Neural progenitor cell (in vitro differentiated cells): ENCODE measurements around the gene DNAH10. TPM values are rescaled to one million over a fixed set of nuclear protein-coding genes. Genes with fewer than 3 reads are reported as not detected.

Experiments
- DNase-seq: peaks from one replicate; pipeline ENCODE4 v3.0.0-alpha.2; 2016; ENCODE audit warnings: low spot score
- H2AFZ ChIP-seq: fragments of 200-600 bp; sonication (generic); replicated peaks from 2 replicates; pipeline ENCODE4 v1.6.1; 2016; ENCODE audit warnings: antibody characterized with exemption
- H3F3A ChIP-seq: fragments of 200-600 bp; sonication (generic); 2 replicates; pipeline ENCODE4 v1.6.1; 2016; ENCODE audit warnings: antibody characterized with exemption, low read depth
- H3K27ac ChIP-seq: fragments of 200-600 bp; sonication (generic); 2 replicates; pipeline ENCODE4 v1.5.1; 2016; ENCODE audit warnings: mild to moderate bottlenecking
- H3K27me3 ChIP-seq: fragments of 200-600 bp; sonication (generic); 2 replicates; pipeline ENCODE4 v1.6.1; 2016; ENCODE audit warnings: mild to moderate bottlenecking, moderate library complexity
- H3K36me3 ChIP-seq: fragments of 200-600 bp; sonication (generic); 2 replicates; pipeline ENCODE4 v1.5.1; 2016
- H3K4me1 ChIP-seq: fragments of 200-600 bp; sonication (generic); 2 replicates; pipeline ENCODE4 v1.6.1; 2016; ENCODE audit warnings: mixed run types
- H3K4me2 ChIP-seq: fragments of 200-600 bp; sonication (generic); 2 replicates; pipeline ENCODE4 v1.6.1; 2016
- H3K4me3 ChIP-seq: fragments of 200-600 bp; sonication (generic); 2 replicates; pipeline ENCODE4 v1.5.1; 2016
- H3K79me2 ChIP-seq: fragments of 200-600 bp; sonication (generic); 2 replicates; pipeline ENCODE4 v1.6.1; 2016; ENCODE audit warnings: low read depth
- H3K9ac ChIP-seq: fragments of 200-600 bp; sonication (generic); 2 replicates; pipeline ENCODE4 v1.6.1; 2016
- H3K9me3 ChIP-seq: fragments of 200-600 bp; sonication (generic); 2 replicates; pipeline ENCODE4 v1.5.1; 2016; ENCODE audit warnings: low read depth
- H4K20me1 ChIP-seq: fragments of 200-600 bp; sonication (generic); 2 replicates; pipeline ENCODE4 v1.6.1; 2016; ENCODE audit warnings: low read depth
- H3K27ac Mint-ChIP-seq: 3 replicates; pipeline ENCODE4 v1.8.0; 2021; ENCODE audit warnings: mixed read lengths
- H3K27me3 Mint-ChIP-seq: 2 replicates; pipeline ENCODE4 v1.8.0; 2022; ENCODE audit warnings: low read depth, mild to moderate bottlenecking, inconsistent platforms, moderate library complexity, mixed read lengths; ENCODE audit not compliant: insufficient read depth
- H3K36me3 Mint-ChIP-seq: 3 replicates; pipeline ENCODE4 v1.8.0; 2021; ENCODE audit warnings: mixed read lengths
- H3K4me1 Mint-ChIP-seq: 3 replicates; pipeline ENCODE4 v1.8.0; 2021; ENCODE audit warnings: mixed read lengths
- H3K4me3 Mint-ChIP-seq: 3 replicates; pipeline ENCODE4 v1.8.0; 2021; ENCODE audit warnings: mild to moderate bottlenecking, moderate library complexity, mixed read lengths
- H3K9me3 Mint-ChIP-seq: 3 replicates; pipeline ENCODE4 v1.8.0; 2020; ENCODE audit warnings: mixed read lengths
- CTCF ChIP-seq: fragments of 200-600 bp; sonication (generic); IDR thresholded peaks from 2 replicates; pipeline ENCODE4 v1.5.1; 2017; ENCODE audit warnings: antibody characterized with exemption, mild to moderate bottlenecking
- EZH2 ChIP-seq: fragments of 200-600 bp; sonication (generic); IDR thresholded peaks from 2 replicates; pipeline ENCODE4 v1.6.1; 2017; ENCODE audit warnings: antibody characterized with exemption, mild to moderate bottlenecking, moderate library complexity
- EZH2phosphoT487 ChIP-seq: fragments of 200-600 bp; sonication (generic); IDR thresholded peaks from 2 replicates; pipeline ENCODE4 v1.6.1; 2017; ENCODE audit warnings: antibody characterized with exemption
- total RNA-seq: library from RNA; depleted of rRNA; stranded (reverse); fragments of >200 nt; gene quantifications from 2 replicates; pipeline ENCODE4 v1.2.3, GENCODE V29; 2015; ENCODE audit warnings: low replicate concordance

The DNAH10 gene
- total RNA-seq, 1 donor from 2014 or later: 0.26 TPM

DNA sequence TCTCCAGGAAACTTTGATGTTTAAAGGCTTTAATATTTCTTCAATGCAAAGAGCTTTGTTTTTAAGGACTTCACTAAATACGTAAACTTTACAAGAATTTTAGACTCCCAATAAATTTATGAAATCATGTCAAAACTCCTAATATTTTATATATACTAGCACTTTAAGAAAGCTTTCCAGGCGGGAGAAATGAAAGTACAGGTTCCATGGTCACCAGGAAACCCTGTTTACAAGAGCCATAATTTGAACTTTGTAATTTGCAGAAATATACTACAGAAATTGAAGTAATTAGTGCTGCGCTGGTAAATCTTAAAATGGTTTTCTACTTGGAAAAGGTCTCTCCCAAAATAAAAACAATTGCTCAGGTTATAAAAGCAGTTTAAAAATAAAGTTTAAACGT, 201.7 kb downstream of the DNAH10 start:
- Mint-ChIP-seq H3K27ac (no peak overlapping the region), H3K9me3 (no peaks in the 10 kb centered on the region), H3K36me3 (peaks cover 2% of the 10 kb centered on the region), H3K4me3 (no peak overlapping the region), H3K4me1 (peaks cover 11% of the 10 kb centered on the region), H3K27me3 (no peaks in the 10 kb centered on the region)
- Histone ChIP-seq H3K4me2 (no peak overlapping the region), H3K27ac (no peak overlapping the region), H3K79me2 (no peaks in the 10 kb centered on the region), H3F3A (peaks cover 5% of the 10 kb centered on the region), H3K27me3 (peaks cover 100% of the 10 kb centered on the region), H4K20me1 (peaks cover 90% of the 10 kb centered on the region), H3K9ac (no peak overlapping the region), H3K4me3 (no peak overlapping the region), H3K4me1 (peaks cover 4% of the 10 kb centered on the region), H3K9me3 (no peaks in the 10 kb centered on the region), H3K36me3 (no peaks in the 10 kb centered on the region), H2AFZ (no peak overlapping the region)
- TF ChIP-seq EZH2phosphoT487: no peak
- TF ChIP-seq CTCF: no peak
- TF ChIP-seq EZH2: no peak
- DNase-seq: no peak

GRCh38 chr12:123965382-123965781, 203.3 kb downstream of the DNAH10 start:
- no peaks in the 10 kb centered on the region for H3K79me2 ChIP-seq
- peaks cover 17% of the 10 kb centered on the region for H3K4me1 Mint-ChIP-seq
- no peak overlapping the region for H3K4me3 ChIP-seq

DNA sequence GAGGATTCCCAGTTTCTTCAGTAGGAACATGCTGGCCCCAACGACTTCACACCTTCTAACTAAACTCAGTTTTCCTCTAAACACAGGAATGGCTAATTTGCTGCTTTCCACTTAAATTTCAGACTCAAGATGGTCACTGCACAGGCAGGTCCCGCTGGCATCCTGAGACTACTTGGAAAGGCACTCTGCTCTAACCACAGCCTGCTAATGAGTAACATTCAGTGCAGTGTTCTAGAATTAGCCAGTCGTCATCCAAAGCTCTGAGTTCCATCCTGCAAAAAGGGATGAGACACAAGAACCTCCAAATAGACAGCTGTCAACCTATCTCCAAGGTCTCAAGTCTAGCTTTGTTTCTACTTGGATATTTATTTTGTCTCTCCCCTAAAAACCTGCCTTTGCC, 204.5 kb downstream of the DNAH10 start:
- TF ChIP-seq CTCF: no peak
- Histone ChIP-seq H3K4me3 (no peak overlapping the region), H3K27ac (no peak overlapping the region), H4K20me1 (peaks cover 99% of the 10 kb centered on the region), H3K9me3 (no peaks in the 10 kb centered on the region), H2AFZ (no peak overlapping the region), H3K9ac (no peak overlapping the region), H3K4me2 (no peak overlapping the region), H3F3A (peaks cover 18% of the 10 kb centered on the region), H3K4me1 (peaks cover 12% of the 10 kb centered on the region), H3K36me3 (no peaks in the 10 kb centered on the region), H3K79me2 (peaks cover 8% of the 10 kb centered on the region), H3K27me3 (peaks cover 100% of the 10 kb centered on the region)
- Mint-ChIP-seq H3K27ac (no peak overlapping the region), H3K4me3 (no peak overlapping the region), H3K36me3 (peaks cover 2% of the 10 kb centered on the region), H3K27me3 (no peaks in the 10 kb centered on the region), H3K4me1 (peaks cover 23% of the 10 kb centered on the region), H3K9me3 (no peaks in the 10 kb centered on the region)
- no peak for DNase-seq

More at GRCh38 chr12:123965382-123965781, 203.3 kb downstream of the DNAH10 start:
- Histone ChIP-seq H3K9me3 (no peaks in the 10 kb centered on the region), H3F3A (peaks cover 5% of the 10 kb centered on the region), H3K36me3 (no peaks in the 10 kb centered on the region), H3K9ac (no peak overlapping the region), H4K20me1 (peaks cover 95% of the 10 kb centered on the region), H3K27me3 (peaks cover 100% of the 10 kb centered on the region), H2AFZ (no peak overlapping the region), H3K4me1 (peaks cover 4% of the 10 kb centered on the region), H3K4me2 (no peak overlapping the region), H3K27ac (no peak overlapping the region)
- Mint-ChIP-seq H3K27me3 (no peaks in the 10 kb centered on the region), H3K9me3 (no peaks in the 10 kb centered on the region), H3K4me3 (no peak overlapping the region), H3K36me3 (peaks cover 2% of the 10 kb centered on the region), H3K27ac (no peak overlapping the region)
- no peak for TF ChIP-seq CTCF
- TF ChIP-seq EZH2phosphoT487: no peak
- no peak for TF ChIP-seq EZH2
- DNase-seq: no peak
